ENCODE results near the gene ASIC5.
"Not testable (repeated sequence)": the region's sequence is repeated elsewhere in the genome, so short reads cannot be mapped to it uniquely, and the experiment has no call there.

GRCh38 chr4:155898371-155898770 lies 32.3 kb upstream of the ASIC5 start:
- TF ChIP-seq POLR2AphosphoS5, POLR2A, EP300 (IDR thresholded peaks at IDR 0.05): not testable (repeated sequence)
